ENCODE results near the gene NRDC. TPM values are rescaled to one million over a fixed set of nuclear protein-coding genes. Genes with fewer than 3 reads are reported as not detected.

NRDC gene
- total RNA-seq, 1 experiment from 2014 or later, result 147 TPM

DNA sequence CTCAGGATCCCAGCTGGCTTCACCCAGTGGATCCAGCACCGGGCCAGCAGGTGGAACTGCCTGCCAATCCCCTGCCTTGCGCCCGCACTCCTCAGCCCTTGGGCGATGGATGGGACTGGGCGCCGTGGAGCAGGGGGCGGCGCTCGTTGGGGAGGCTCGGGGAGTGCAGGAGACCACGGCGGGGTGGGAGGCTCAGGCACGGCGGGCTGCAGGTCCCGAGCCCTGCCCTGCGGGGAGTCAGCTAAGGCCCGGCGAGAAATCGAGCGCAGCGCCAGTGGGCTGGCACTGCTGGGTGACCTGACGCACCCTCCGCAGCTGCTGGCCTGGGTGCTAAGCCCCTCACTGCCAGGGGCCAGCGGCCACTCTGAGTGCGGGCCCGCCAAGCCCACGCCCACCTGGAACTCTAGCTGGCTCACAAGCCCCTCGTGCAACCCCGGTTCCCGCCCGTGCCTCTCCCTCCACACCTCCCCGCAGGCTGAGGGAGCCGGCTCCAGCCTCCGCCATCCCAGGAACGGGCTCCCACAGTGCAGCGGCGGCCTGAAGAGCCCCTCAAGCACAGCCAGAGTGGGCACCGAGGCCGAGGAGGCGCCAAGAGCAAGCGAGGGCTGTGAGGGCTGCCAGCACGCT is 31.1 kb downstream of the NRDC start:
- peaks cover 8 to 18% (median 16%) of the 10 kb centered on the region in 3 experiments for H3K36me3 Mint-ChIP-seq (ENCODE audit: insufficient read depth in 1 of 3, low read depth in 3 of 3)

More for the DNA sequence above, 31.1 kb downstream of the NRDC start:
- H3K9me3 ChIP-seq (ENCODE audit: control insufficient read depth, low read depth, low read length), result no peaks in the 10 kb centered on the region
- no peak overlapping the region for H4K5ac ChIP-seq (ENCODE audit: insufficient read length, low read depth, low read length)
- Mint-ChIP-seq H3K4me1 (peaks cover 19 to 28% of the 10 kb centered on the region in 2 experiments), H3K27me3 (ENCODE audit: low read depth) (no peaks in the 10 kb centered on the region), H3K9me3 (peaks cover 0 to 3% of the 10 kb centered on the region in 2 experiments; a peak in 3 of 5 replicates), H3K27ac (no peak overlapping the region), H3K4me3 (no peak overlapping the region)
- peaks cover 3% of the 10 kb centered on the region for H3K79me1 ChIP-seq (ENCODE audit: insufficient read depth, low read depth, low read length, poor library complexity, severe bottlenecking)
- peaks cover 3% of the 10 kb centered on the region; the same call in 1 of the 2 replicates for H3K4me1 ChIP-seq (ENCODE audit: insufficient read depth, low read length)
- no peak overlapping the region for H2BK12ac ChIP-seq (ENCODE audit: insufficient read length, low read depth, low read length)
- no peaks in the 10 kb centered on the region for H3K27me3 ChIP-seq (ENCODE audit: insufficient read depth, low read length)
- H3K18ac ChIP-seq (ENCODE audit: insufficient read length, low read depth, low read length), result no peak overlapping the region
- H2BK15ac ChIP-seq (ENCODE audit: low read depth, low read length), result no peak overlapping the region
- no peak overlapping the region for H3K56ac ChIP-seq (ENCODE audit: insufficient read length, low read depth, low read length)
- H4K8ac ChIP-seq (replicated peaks; ENCODE audit: insufficient read length, low read depth, low read length), result no peak overlapping the region
- H3K4ac ChIP-seq (ENCODE audit: low read depth, low read length), result no peak overlapping the region
- no CpG with 5 or more reads among the region's 42 CpGs for WGBS (ENCODE audit: extremely low coverage, insufficient read length, low lambda C conversion rate)
- no peak overlapping the region for H2BK20ac ChIP-seq (ENCODE audit: low read depth, low read length, poor library complexity, severe bottlenecking)
- H3K14ac ChIP-seq (ENCODE audit: insufficient read depth, low read length), result no peak overlapping the region
- H3K23ac ChIP-seq (ENCODE audit: insufficient read length, low read depth, low read length), result no peak overlapping the region
- H3K27ac ChIP-seq (ENCODE audit: insufficient read length, low read depth, low read length), result no peak overlapping the region
- H3K4me2 ChIP-seq (ENCODE audit: insufficient read depth, insufficient read length, low read length), result no peak overlapping the region
- H3K9ac ChIP-seq (ENCODE audit: extremely low read depth, insufficient read length, low read length), result no peak overlapping the region
- H2AFZ ChIP-seq (ENCODE audit: low read length), result no peak overlapping the region
- no peaks in the 10 kb centered on the region for H4K20me1 ChIP-seq (ENCODE audit: control insufficient read depth, insufficient read depth, insufficient read length)
- no peak overlapping the region for H2BK5ac ChIP-seq (ENCODE audit: insufficient read length, low read length)
- H3K79me2 ChIP-seq (ENCODE audit: insufficient read depth, low read length), result peaks cover 2% of the 10 kb centered on the region; the same call in 1 of the 2 replicates
- H4K91ac ChIP-seq (ENCODE audit: insufficient read length, low read depth, low read length), result no peak overlapping the region
- H2BK120ac ChIP-seq (ENCODE audit: low read depth, low read length, poor library complexity, severe bottlenecking), result no peak overlapping the region
- H3T11ph ChIP-seq (ENCODE audit: low read length), result no peak overlapping the region
- no peaks in the 10 kb centered on the region for H3K23me2 ChIP-seq (ENCODE audit: insufficient read length, low read depth, low read length, poor library complexity, severe bottlenecking)
- DNase-seq, result no peak
- no peak overlapping the region for H2AK5ac ChIP-seq (ENCODE audit: insufficient read length, low read length)
- TF ChIP-seq, protein P1, sequence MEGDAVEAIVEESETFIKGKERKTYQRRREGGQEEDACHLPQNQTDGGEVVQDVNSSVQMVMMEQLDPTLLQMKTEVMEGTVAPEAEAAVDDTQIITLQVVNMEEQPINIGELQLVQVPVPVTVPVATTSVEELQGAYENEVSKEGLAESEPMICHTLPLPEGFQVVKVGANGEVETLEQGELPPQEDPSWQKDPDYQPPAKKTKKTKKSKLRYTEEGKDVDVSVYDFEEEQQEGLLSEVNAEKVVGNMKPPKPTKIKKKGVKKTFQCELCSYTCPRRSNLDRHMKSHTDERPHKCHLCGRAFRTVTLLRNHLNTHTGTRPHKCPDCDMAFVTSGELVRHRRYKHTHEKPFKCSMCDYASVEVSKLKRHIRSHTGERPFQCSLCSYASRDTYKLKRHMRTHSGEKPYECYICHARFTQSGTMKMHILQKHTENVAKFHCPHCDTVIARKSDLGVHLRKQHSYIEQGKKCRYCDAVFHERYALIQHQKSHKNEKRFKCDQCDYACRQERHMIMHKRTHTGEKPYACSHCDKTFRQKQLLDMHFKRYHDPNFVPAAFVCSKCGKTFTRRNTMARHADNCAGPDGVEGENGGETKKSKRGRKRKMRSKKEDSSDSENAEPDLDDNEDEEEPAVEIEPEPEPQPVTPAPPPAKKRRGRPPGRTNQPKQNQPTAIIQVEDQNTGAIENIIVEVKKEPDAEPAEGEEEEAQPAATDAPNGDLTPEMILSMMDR (conservative IDR thresholded peaks at IDR 0.05), result no peak

All from H9 (cell line).